ENCODE measurements around the gene SVBP.

The SVBP gene

DNA sequence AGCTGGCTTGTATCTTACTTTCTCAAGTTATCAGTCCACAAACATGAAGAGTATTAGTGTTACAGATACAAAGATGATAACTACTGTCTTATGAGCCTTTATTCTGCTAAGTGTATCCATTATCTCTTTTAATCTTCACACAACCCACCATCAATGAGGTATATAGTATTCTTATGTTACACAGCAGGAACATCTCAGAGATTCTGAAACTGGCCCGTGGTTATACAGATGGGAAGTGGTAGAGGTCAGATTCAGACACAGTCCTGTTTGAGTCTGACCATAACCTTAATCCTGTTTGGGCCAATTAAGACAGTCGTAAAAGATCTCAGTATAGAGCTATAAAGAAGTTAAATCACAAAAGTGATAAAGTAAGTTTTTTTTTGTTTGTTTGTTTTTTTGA is 37.5 kb downstream of the SVBP start:
- Mint-ChIP-seq H3K4me1 (peaks cover 4% of the 10 kb centered on the region), H3K36me3 (ENCODE audit: low read depth) (peaks cover 83% of the 10 kb centered on the region), H3K9me3 (no peaks in the 10 kb centered on the region), H3K27ac (no peak overlapping the region), H3K4me3 (no peak overlapping the region), H3K27me3 (ENCODE audit: low read depth, poor library complexity) (no peaks in the 10 kb centered on the region)
- DNase-seq = no peak
- TF ChIP-seq, protein P1, sequence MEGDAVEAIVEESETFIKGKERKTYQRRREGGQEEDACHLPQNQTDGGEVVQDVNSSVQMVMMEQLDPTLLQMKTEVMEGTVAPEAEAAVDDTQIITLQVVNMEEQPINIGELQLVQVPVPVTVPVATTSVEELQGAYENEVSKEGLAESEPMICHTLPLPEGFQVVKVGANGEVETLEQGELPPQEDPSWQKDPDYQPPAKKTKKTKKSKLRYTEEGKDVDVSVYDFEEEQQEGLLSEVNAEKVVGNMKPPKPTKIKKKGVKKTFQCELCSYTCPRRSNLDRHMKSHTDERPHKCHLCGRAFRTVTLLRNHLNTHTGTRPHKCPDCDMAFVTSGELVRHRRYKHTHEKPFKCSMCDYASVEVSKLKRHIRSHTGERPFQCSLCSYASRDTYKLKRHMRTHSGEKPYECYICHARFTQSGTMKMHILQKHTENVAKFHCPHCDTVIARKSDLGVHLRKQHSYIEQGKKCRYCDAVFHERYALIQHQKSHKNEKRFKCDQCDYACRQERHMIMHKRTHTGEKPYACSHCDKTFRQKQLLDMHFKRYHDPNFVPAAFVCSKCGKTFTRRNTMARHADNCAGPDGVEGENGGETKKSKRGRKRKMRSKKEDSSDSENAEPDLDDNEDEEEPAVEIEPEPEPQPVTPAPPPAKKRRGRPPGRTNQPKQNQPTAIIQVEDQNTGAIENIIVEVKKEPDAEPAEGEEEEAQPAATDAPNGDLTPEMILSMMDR (IDR thresholded peaks at IDR 0.05) = no peak

DNA sequence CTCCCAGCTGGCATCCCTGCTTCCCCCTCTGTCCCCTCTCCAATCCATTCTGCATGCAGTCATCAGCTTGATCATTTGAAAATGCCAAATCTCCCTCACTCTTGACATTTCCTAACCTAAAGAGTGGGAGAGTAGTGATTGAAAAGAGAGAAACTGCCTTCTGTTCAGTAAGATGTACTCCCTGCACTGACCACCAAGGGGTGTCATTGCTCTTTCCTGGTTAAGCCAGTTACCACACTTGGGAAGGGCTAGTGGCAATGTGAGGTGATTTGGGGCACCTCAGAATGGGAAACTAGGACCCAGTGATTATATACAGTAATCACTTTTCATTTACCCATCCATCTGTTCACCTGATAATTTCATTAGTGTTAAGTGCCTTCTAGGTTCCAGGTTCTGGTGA is 39.3 kb downstream of the SVBP start:
- no peak overlapping the region for H3K4me3 Mint-ChIP-seq
- peak; percentile 38 for DNase-seq
- no peaks in the 10 kb centered on the region for H3K4me1 Mint-ChIP-seq
- TF ChIP-seq, protein P1 (IDR thresholded peaks at IDR 0.05) = peak; percentile 70
- H3K27me3 Mint-ChIP-seq (ENCODE audit: low read depth, poor library complexity) = no peaks in the 10 kb centered on the region
- peaks cover 87% of the 10 kb centered on the region for H3K36me3 Mint-ChIP-seq (ENCODE audit: low read depth)
- no peaks in the 10 kb centered on the region for H3K9me3 Mint-ChIP-seq
- H3K27ac Mint-ChIP-seq = no peak overlapping the region

DNA sequence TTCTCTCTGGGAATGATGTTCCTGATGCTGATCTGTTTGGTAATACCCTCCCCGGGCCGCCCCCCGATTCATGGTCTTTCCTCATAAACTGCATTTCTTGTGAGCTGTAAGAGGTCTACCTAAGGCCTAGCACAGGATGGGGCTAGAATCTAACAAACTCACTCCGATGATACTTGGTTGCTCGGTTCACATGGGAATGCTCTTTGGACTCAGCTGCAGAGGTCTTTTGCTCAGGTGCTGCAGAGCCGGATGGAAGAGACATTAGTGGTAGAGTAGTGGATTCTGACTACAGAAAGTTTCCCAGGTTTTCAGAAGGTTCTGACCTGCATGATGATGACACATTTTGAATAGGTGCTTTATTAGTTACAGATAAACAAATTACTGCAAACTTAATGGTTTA is 40.7 kb downstream of the SVBP start:
- Mint-ChIP-seq H3K4me3 (no peak overlapping the region), H3K27ac (no peak overlapping the region), H3K36me3 (ENCODE audit: low read depth) (peaks cover 88% of the 10 kb centered on the region), H3K9me3 (no peaks in the 10 kb centered on the region), H3K4me1 (peaks cover 3% of the 10 kb centered on the region), H3K27me3 (ENCODE audit: low read depth, poor library complexity) (no peaks in the 10 kb centered on the region)
- DNase-seq = no peak
- TF ChIP-seq, protein P1 (IDR thresholded peaks at IDR 0.05) = no peak

DNA sequence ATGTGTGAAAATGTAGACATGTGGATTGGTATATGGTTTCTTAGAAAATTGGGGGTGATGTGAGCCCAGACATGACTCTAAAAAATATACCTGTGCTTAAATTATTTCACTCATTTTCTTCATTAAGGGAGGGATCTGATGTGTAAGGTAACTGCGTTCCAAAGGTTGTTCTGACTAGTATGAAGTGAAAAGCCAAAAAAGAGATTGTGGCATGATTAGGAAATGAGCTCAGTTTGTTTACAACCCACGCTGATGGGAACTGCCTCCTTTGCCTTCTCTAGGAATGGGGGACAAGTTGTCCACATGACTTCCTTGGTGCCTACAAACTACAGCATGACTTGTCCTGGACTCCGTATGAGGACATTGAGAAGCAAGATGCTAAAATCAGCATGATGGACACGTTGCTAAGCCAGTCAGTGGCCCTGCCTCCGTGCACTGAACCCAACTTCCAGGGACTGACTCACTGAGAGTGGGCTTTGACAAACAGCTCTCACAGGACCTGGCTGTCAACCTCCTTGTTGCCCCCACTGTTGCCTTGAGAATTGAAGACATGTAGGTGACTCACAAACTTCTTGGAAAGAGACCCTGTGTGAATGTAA is 42.2 kb downstream of the SVBP start:
- Mint-ChIP-seq H3K27me3 (ENCODE audit: low read depth, poor library complexity) (no peaks in the 10 kb centered on the region), H3K27ac (no peak overlapping the region), H3K36me3 (ENCODE audit: low read depth) (peaks cover 83% of the 10 kb centered on the region), H3K4me1 (peaks cover 12% of the 10 kb centered on the region), H3K9me3 (no peaks in the 10 kb centered on the region), H3K4me3 (no peak overlapping the region)
- DNase-seq = no peak
- TF ChIP-seq, protein P1 (IDR thresholded peaks at IDR 0.05) = no peak

DNA sequence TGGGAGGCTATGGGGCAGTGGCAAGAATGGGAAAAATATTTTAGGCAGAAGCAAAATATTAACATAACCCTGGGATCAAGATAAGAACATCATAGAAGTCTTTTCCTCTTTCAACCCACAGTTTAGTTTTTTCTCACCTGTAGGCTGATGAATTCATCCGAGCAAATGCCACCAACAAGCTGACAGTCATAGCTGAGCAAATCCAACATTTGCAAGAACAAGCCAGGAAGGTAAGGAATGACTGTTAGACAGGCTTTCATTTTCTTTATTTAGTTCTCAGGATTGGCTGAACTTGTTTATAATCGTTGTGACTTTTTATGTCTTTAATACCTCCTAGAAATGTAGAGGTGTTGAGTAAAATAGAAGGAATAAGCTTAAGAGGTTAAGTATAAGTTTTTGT is 43.8 kb downstream of the SVBP start:
- peaks cover 21% of the 10 kb centered on the region for H3K4me1 Mint-ChIP-seq
- no peaks in the 10 kb centered on the region for H3K27me3 Mint-ChIP-seq (ENCODE audit: low read depth, poor library complexity)
- no peak overlapping the region for H3K4me3 Mint-ChIP-seq
- peak overlapping the region; percentile 3 for H3K27ac Mint-ChIP-seq
- H3K9me3 Mint-ChIP-seq = no peaks in the 10 kb centered on the region
- TF ChIP-seq, protein P1 (IDR thresholded peaks at IDR 0.05) = no peak
- peaks cover 84% of the 10 kb centered on the region for H3K36me3 Mint-ChIP-seq (ENCODE audit: low read depth)
- DNase-seq = no peak

DNA sequence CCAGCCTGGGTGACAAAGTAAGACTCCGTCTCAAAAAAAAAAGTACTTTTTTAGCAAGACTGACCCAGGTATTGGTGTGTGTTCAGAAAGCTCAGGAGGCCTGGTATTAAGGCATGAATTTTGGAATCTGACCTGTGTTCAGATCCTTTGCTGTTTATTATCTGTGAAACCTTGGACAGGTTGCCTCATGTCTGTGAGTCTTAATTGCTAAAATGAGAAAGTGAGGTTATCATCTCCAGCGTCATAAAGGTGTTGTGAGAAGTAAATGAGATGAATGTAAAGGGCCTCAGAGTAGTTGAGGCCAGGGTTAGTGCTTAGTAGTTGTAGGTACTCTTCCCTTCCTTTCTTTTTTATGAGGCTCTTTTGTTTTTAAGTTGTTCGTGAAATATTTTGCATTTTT is 47.4 kb downstream of the SVBP start:
- H3K4me3 Mint-ChIP-seq = peak overlapping the region; percentile 7
- H3K36me3 Mint-ChIP-seq (ENCODE audit: low read depth) = peaks cover 49% of the 10 kb centered on the region
- no peak overlapping the region for H3K27ac Mint-ChIP-seq
- TF ChIP-seq, protein P1 (IDR thresholded peaks at IDR 0.05) = no peak
- no peaks in the 10 kb centered on the region for H3K9me3 Mint-ChIP-seq
- no peak for DNase-seq
- H3K27me3 Mint-ChIP-seq (ENCODE audit: low read depth, poor library complexity) = no peaks in the 10 kb centered on the region
- peaks cover 29% of the 10 kb centered on the region for H3K4me1 Mint-ChIP-seq

Data from nephron progenitor cell (in vitro differentiated cells).